ELF-1 (cell line): Measurements from ENCODE around the gene FAM89B.

Experiments
- DNase-seq: peaks from one replicate; pipeline ENCODE4 v3.0.0-alpha.2; 2016; ENCODE audit warnings: low read depth, low spot score

Gene FAM89B

DNA sequence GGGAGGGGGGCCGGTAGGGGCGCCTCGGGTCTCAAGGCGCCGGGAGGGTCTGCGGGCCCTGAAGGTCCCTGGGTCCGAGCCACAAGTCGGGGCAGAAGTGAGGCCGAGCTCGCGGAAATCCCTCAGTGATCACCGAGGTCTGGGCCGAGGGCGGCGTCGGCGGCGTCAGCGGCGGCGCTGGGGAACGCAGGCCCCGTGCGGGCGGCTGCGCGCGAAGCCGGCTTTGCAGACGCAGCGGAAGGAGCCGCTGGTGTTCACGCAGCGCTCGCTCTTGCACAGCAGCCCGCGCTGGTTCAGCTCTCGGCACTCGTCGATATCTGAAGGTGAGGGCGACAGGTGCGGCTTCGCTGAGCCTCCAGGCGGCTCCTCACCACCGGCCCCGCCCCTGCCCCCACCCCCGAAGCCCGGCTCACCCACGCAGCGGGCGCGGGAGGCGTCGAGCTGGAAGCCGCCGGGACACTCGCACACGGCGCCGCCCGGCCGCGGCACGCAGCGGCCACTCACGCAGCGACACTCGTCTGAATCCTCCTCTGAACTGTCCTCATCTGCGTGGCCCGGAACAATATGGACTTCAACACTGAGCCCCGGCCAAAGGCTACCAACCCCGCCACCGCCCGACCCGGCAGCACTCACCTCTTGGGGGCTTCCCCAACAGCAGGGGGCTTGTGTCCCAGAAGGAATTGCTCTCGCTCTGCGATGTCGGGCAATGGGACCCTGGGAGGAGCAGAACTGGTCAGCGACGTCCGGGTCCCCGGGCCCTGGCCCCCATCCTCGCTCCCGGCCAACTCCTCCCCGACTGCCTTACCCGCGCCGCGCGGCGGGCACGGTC is 33.2 kb upstream of the FAM89B start:
- peak; percentile 60 for DNase-seq

DNA sequence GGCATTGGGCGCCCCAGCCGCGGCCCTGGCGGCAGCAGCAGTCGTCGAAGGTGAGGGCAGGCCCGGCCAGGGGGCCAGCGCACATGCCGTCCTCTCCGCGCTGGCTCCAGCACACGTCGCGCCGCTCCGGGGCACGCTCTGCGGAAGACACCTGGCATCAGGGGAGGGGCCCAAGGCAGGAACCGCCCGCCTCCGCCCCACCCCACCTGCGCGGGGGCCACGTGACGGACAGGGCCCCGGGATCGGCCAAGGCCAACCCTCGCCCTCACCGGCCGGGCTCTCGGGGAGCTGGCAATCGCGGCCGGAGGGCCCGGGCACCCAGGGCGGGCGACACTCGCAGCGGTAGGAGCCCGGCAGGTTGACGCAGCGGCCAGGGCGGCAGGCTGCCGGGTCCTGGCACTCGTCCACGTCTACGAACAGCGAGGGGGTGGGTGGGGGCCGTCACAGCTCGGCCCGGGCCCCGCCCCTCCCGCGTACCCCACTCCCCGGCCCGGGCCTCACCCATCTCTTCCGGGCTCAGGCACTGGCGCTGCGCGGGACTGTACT is 32.5 kb upstream of the FAM89B start:
- DNase-seq: peak; percentile 66

DNA sequence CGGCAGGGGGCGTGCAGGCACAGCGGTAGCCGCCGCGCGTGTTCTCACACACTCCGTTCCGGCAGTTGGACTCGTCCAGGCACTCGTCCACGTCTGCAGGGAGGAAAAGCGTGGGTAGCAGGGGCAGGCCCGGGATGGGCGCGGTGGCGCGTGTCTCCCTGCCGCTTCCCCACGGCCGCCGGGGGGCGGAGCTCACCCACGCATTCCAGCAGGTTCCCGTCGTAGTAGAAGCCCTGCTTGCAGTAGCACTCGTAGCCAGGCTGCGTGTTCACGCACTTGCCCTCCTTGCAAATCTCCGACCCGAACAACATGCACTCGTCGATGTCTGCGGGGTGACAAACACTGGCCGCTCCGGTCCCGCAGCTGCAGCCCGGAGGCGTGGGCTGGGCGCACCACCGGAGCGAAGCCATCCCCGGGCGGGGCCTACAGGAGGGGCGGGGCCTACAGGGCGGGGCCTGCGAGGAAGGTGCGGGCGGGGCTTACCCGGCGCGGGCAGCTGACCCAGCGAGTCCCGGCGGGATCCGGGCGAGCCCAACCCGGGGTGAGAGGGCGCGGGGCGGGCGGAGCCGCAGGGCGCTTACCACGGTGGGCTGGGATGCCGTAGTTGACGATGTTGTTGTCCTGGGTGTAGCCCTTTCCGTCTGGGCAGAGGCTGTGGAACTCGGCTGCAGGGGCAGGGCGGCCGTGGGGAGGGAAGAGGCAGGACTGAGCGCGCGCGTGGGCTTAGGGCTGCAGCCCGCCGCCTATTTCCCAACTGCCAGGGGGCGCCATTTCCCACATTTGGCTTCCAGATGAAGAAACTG is 31.8 kb upstream of the FAM89B start:
- DNase-seq: peak; percentile 94

DNA sequence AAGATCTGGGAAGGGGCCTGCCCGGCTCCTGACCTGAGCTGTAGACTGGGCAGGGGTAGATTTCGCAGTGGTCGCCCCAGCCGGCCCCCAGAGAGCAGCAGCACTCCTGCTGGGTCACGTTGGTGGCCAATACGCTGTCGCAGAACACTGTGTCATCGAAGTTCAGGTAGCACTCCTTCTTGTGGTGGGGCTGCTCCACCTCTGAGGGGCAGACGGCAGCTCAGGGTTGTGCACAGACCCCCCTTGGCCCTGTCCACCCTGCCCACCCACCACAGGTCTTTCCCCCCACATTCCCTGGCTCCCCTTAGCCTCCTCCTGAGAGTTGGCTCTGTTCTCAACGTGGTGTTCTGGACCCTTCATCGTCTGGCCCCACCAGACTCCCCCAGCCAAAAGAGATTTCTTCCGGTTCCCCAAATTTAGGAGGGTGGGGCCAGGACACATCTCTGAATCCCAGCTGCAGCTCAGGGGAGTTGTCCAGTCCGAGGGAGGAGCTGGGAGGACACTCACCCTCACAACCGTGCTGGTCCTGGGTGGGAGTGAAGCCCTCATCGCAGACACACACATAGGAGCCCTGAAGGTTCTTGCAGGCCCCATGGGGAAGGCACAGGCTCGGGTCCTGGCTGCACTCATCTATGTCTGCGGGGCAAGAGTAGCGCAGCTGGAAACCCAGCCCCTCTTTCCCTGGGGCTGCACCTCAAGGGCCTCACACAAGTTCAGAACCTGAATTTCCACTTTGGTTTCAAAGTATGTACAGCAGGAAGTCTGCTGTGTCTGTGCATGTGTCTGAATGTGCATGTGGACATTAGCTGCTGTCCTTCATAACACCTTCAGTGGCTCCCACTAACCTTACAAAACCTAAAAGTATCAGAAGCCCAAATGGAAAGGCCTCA is 31.0 kb upstream of the FAM89B start:
- DNase-seq: no peak

DNA sequence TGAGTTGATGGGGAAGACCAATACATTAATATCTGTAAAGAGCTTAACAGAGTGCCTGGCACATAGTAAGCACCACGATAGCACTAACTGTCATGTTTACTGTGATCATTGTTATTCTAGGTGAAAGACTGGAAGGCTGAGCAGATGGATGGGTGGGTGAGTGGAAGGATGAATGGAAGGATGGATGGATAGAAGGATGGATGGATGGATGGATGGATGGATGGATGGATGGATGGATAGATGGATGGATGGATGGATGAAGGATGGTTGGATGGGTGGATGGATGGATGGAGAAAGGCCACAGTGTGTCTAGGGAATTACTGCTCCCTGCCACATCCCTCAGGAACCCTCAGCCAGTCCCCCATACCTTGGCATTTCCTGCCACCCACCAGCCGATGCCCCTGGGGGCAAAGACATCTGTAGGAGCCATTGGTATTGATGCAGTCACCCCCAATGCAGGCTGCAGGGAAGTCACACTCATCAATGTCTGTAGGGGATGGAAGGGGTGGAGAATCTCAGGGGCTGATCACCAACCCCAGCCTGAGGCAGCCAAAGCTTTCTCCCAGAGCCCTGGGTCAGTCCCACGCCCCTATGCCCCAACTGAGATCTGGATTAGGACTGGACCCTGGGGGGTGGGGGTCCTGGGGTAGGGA is 29.5 kb upstream of the FAM89B start:
- no peak for DNase-seq

DNA sequence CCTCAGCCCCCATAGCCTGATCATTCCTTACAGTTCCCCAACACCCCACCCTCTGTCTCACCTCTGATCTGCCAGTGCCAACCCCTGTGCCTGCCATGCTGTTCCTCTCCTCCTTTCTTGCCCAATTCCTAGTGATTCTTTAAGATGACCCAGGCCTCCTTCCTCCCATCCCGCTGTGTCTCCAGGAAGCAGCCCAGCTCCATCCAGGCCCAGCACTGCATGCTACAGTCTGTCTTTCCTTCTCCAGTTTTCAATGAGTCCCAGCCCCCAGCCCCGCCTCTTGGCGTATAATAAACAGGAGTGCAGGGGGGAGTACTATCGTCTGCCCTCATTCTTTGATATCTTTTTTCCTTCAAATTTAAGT is 26.5 kb upstream of the FAM89B start:
- DNase-seq: no peak

DNA sequence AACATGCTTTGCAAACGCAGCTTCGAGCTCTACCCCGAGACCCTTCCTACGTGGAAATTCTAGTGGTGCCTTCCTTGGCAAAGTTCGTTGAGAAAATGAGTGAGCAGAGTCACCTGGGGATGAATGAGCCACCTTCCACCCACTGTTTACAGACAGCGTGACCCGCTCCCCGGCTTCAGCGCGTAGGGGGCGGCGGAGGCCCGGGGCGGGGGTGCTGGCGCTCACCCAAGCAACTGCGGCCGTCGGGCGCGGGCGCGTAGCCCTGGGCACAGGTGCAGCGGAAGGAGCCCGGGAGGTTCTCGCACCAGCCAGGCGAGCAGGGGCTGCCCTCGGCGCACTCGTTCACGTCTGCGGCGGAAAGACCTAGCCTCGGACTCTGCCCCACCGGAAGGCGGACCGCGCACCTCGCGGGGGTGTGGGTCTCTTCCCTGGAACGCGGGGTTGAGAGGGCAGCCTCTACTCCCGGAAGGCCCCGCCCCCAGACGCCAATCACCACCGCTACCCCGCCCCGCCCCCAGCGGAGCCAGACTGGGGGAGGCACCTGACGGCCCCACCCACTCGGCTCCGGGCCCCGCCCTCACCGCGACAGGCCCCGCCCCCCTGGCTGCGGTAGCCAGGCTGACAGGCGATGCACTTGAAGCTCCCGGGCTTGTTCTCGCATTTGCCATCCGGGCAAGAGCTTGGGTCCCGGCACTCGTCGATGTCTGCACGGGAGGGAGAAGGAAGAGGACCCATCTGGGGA is 25.9 kb upstream of the FAM89B start:
- DNase-seq: peak; percentile 77

DNA sequence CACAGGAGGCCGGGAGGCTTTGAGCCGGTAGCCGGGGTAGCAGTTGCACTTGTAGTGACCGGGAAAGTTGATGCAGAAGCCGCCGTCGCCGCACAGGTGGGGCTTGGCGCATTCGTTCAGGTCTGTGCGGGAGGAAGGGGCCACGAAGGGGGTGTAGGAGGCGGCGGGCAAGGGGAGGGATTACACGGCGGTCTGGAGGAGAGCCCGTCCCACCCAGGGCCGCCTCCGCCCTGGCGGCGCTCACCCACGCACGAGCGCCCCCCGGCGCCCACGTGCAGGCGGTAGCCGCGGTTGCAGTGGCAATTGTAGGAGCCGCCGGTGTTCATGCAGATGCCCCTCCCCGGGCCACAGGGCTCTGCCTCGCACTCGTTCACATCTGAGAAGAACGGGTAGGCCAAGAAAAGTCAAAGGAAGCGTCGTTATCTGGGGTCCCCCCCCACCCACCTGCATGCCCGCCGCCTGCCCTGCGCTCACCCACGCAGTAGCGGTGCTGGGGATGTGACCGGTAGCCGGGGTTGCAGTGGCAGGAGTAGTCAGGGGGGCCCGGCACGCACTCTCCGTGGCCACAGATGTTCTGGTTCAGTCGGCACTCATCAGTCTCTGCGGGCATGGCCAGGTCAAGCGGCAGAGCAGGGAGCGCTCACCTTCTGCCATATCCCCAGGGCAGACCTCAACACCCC is 24.8 kb upstream of the FAM89B start:
- no peak for DNase-seq

DNA sequence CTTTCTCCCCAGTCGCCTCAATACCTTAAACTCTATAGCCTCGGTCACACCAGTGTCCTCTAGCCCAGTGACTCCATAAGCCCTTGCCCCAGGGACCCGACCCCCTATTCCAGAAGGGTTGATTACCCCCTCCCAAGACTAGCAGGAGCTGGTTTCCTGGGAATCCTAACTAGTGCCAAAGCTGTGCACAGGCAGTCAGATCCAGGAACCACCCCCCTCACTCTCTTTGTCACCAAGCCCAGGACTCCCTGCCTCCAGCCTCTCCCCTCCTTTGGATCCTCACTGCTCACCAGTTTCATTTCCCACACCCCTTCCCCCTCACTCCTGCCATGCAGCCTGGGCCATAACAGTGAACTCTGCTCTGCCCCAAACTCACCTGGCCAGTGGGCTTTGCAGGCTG is 23.9 kb upstream of the FAM89B start:
- no peak for DNase-seq

DNA sequence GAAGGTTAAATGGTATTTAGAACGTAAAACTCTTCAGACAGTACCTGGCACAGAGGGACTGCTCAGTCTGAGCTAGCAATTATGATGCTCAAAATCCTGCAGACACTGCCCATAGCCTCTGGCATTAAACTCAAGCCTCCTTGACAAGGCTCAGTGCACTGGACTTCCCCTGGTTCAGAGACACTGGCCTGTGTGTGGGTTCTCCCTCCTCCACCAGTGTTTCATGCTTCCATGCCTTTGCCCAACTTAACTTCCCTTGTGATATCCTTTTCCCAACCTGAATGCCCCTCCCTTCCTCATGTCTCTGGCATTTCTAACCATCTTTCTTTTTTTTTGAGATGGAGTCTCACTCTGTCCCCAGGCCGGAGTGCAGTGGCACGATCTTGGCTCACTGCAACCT is 23.2 kb upstream of the FAM89B start:
- no peak for DNase-seq

DNA sequence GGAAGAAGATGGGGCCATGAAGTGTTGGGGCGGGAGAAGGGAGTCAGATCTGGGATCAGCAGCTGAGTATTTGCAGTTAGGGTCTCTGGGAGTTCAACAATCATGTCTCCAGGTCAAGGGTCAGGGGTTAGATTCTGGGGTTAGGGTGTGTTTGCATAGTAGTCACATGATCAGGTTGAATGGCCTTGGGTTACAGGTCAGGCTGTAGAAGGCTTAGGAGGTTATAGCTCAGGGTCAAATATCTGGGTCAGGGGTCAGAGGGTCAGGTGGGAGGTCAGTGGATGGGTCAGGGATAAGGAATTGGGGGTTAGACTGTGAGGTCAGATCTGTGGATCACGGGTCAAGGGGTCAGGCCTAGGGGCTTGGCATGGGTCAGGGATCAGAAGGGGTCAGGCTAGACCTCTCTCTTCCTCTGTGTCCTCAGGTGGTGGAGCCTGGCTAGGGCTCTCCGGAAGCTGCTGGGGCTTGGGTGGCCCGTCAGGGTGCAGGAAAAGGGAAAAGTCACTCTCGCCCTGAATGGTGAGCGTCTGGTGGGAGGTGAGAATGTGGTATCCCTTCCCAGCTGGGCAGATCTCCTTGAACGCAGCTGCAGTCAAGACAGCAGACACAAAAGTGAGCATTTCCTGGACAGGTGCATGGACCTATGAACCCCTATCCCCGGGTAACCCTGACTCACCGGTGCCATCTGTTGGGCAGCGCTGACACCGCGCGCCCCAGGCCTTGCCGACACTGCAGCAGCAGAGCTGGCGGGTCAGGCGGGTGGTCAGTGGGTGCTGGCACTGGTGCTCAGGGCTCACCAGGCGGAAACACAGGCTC is 20.6 kb upstream of the FAM89B start:
- DNase-seq: peak; percentile 64

DNA sequence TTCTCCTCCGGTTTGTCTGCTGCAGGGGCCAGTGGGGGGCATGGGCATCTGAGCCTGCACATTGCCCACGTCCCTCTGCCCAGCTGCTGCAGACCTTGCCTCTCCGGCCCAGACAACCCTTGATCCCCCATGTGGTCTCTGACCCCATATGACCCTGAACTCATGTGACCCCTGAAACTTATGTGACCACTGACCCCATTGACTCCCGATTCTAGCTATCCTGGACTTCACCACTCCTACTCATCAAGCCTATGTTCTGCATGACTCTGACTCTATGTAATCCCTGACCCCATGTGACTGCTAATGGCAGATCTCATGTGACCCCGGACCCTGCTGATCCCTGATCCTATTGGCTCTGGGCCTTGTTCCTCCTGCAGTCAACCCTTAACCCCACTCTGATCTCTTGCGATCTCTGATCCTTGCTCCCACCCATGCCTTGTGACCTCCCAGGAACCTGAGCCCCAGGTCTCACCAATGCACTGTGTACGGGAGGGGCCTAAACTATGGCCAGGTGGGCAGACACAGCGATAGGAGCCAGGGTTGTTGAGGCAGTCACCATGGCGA is 19.9 kb upstream of the FAM89B start:
- DNase-seq: no peak

DNA sequence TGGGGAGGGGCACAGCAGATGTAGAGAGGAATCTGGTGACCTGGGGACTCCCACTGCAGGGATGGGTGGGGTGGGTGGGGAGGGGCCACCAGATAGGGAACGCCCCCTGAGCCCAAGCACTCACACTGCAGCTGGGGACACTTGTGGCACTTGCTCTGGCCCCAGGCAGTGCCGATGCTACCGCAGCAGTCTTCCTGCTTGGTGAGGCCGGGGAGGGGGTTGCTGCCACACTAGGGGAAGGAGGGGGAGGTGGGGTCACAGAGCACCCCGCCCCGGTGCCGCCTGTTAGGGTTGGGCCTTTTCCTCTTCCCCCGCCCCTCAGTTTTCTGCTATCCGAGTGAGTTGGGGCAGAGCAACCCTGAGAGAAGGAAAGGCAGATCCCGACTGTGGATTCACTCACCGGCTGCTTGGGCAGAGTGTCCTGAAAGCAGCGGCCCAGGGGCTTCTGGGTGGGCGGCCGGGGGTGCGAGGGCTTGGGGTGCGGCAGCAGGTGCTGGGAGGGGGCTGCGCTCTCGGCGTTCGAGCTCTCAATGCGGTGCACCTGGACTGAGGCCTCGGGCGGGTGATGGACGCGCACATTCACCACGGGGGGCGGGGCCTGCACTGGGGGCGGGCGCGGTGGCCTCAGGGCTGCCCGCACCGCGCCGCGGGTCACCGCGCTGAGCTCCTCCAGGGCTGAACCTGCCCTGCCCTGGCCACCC is 18.9 kb upstream of the FAM89B start:
- no peak for DNase-seq

DNA sequence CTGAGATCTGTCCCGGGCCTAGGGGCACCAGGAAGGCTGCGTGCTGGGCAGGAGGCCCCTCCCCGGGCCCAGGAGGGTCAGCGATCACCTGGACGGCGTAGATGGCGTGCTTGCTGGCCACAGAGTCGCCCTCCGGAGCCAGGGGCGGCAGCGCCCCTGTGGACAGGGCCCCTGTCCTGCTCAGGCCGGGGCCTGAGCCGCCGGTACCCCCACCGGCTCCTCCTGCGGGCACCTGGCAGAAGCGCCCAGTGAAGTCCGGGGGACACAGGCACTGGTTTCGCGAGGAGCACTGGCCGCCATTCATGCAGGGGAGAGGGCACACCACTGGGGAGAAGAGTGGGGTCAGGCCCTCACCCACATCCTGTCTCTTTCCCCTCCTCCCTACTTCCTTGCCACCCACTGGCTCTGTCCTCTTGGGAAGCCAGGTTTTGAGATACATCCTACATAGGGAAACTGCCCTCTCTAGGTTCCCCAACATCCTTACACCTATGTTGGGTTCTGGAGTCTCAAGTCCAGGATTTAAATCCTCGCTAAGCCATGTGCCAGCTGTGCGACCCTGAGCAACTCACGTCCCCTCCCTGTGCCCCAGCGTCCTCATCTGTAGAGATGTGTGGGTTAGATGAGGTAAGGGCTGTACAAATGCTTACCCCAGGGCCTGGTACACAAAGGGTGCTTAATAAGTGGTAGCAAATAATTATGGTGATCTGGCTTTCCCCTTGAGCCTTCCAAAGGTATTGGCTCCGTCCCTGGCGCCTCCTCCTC is 18.1 kb upstream of the FAM89B start:
- no peak for DNase-seq

DNA sequence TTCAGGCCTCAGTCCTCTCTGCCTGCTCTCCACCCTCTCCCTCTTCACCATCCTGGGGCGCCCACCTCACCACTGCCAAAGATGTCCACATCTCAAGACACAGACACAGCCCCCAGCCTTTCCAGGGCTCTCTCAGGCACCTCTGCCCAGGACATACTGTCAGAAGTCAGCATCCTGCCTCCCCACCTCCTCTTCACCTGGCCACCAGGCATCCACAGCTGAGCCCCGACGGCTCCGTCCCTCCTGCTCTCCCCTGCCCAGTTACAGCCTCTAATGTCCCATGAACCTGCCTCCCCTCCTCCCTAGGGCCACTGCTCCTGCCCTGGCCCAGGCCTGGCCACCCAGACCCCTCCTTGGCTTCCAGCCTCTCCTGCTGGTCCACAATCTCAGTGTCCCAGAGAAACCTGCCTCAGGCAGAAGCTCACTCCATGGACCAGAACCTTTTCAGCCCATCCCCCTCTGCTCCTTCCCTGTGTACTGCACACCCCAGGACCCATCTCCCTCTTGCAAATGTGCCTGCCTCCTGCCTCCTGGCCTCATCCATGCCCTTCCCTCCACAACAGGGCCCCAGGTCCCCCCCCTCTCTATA is 17.4 kb upstream of the FAM89B start:
- no peak for DNase-seq

DNA sequence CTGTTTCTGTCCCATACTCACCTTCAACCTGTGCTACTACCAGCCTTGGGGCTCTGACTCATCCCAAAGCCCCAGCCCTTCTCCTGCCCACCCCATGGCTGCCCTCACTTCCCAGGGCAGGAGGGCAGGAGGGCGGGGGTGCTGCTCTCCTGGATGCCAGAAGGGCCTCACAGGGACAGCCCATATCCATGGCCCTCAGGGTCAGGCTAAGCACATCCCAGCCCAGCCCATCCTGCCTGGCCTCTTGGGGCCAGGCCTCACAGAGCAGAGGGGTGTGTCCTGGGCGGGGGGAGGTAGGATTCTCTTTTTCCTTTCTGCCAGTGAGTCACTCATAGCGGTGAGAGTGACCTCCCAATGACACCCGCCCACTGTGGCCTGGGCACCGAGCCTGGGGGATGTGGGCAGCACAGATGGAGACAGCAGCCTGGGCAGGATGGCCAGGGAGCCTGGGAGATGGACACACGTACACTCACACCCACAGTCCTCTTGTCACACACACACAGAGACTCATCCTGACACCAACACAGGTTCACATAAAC is 16.6 kb upstream of the FAM89B start:
- DNase-seq: no peak
